AG09309 (cell line): ENCODE measurements around the gene PRDM16.

Source experiments
- DNase-seq: peaks from one replicate; pipeline ENCODE4 v3.0.0-alpha.2; 2010; ENCODE audit warnings: low read depth
- H3K4me3 ChIP-seq: 2 replicates; pipeline ENCODE4 v1.5.1; 2011; ENCODE audit warnings: mild to moderate bottlenecking, low read depth, low read length, moderate library complexity; ENCODE audit not compliant: control insufficient read depth
- TF ChIP-seq, protein P1 (sequence below): IDR thresholded peaks from 2 replicates; pipeline ENCODE4 v1.5.1; 2011; ENCODE audit warnings: mild to moderate bottlenecking, low read depth, low read length, inconsistent platforms; ENCODE audit not compliant: insufficient read depth, control insufficient read depth; ENCODE audit errors: missing control alignments

PRDM16 gene

GRCh38 chr1:3243304-3243703 lies 174.3 kb downstream of the PRDM16 start:
- TF ChIP-seq, protein P1, sequence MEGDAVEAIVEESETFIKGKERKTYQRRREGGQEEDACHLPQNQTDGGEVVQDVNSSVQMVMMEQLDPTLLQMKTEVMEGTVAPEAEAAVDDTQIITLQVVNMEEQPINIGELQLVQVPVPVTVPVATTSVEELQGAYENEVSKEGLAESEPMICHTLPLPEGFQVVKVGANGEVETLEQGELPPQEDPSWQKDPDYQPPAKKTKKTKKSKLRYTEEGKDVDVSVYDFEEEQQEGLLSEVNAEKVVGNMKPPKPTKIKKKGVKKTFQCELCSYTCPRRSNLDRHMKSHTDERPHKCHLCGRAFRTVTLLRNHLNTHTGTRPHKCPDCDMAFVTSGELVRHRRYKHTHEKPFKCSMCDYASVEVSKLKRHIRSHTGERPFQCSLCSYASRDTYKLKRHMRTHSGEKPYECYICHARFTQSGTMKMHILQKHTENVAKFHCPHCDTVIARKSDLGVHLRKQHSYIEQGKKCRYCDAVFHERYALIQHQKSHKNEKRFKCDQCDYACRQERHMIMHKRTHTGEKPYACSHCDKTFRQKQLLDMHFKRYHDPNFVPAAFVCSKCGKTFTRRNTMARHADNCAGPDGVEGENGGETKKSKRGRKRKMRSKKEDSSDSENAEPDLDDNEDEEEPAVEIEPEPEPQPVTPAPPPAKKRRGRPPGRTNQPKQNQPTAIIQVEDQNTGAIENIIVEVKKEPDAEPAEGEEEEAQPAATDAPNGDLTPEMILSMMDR = no peak
- DNase-seq = no peak
- H3K4me3 ChIP-seq = no peak overlapping the region

- TF ChIP-seq, protein P1 = no peak
- no peak for DNase-seq
- H3K4me3 ChIP-seq = no peak overlapping the region
Observed at GRCh38 chr1:3244025-3244926, 175.3 kb downstream of the PRDM16 start.

- H3K4me3 ChIP-seq = no peak overlapping the region
- no peak for DNase-seq
- TF ChIP-seq, protein P1 = no peak
Observed at GRCh38 chr1:3244927-3245315, 175.9 kb downstream of the PRDM16 start.

- TF ChIP-seq, protein P1 = no peak
- DNase-seq = no peak
Observed at GRCh38 chr1:3245344-3245743, 176.3 kb downstream of the PRDM16 start.

GRCh38 chr1:3245768-3246167 lies 176.8 kb downstream of the PRDM16 start:
- TF ChIP-seq, protein P1 = no peak
- DNase-seq = no peak
- H3K4me3 ChIP-seq = no peak overlapping the region

More at GRCh38 chr1:3245344-3245743, 176.3 kb downstream of the PRDM16 start:
- H3K4me3 ChIP-seq = no peak overlapping the region

DNA sequence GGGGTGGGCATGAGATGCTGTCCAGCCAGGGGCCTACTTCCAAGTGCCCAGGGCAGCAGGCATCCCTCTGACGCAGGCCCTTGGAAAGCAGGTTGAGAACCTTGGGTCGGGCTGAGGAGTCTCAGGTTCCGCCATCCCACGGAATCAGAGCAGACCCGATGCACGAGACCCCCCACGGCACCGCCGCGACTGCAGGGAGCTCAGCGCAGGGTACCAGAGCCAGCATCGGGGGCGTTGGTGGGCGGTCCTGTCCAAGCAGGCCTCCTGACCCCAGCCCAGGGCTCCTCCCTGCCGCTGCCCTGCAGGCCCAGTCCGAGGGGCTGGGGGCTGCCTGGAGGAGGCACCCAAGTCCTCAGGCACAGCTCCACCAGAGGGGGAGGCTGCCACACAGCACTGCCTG lies 177.2 kb downstream of the PRDM16 start:
- TF ChIP-seq, protein P1 = no peak
- H3K4me3 ChIP-seq = no peak overlapping the region
- no peak for DNase-seq
